GM12892 (cell line): ENCODE data around the gene SUPT3H.

Source experiments
- POLR2A ChIP-seq: IDR thresholded peaks from 2 replicates; pipeline ENCODE4 v1.6.1; 2011; ENCODE audit warnings: low read depth, low read length, control low read depth
- POLR2AphosphoS5 ChIP-seq: IDR thresholded peaks from 2 replicates; pipeline ENCODE4 v1.6.1; 2011; ENCODE audit warnings: low read depth, low read length, control low read depth
- TAF1 ChIP-seq: IDR thresholded peaks from 2 replicates; pipeline ENCODE4 v1.6.1; 2011; ENCODE audit warnings: low read depth, mild to moderate bottlenecking, control low read depth, low read length, borderline replicate concordance

- TF ChIP-seq POLR2A (peak; percentile 78), POLR2AphosphoS5 (peak; percentile 69; the same call in 1 of the 2 replicates), TAF1 (peak; percentile 67)
Observed at GRCh38 chr6:45377554-45378333, at the start of gene SUPT3H.
